ENCODE data around the gene TMEM176A. TPM values are rescaled to one million over a fixed set of nuclear protein-coding genes. Genes with fewer than 3 reads are reported as not detected.

TMEM176A gene
- total RNA-seq, 1 experiment from 2014 or later = 0.39 TPM

- DNase-seq (ENCODE audit: low read depth, low spot score) (no peak), ATAC-seq (0 out of 2 replicates have a peak, but pooled peaks have one; percentile 43)
- in situ Hi-C loops (cut with HindIII; ENCODE audit: low pct_unique_long_range_greater_than_20kb, low sequenced_read_pairs) (no loop called here), intact Hi-C loops (cut with micrococcal nuclease; ENCODE audit: unreplicated experiment) (no loop called here)
- Histone ChIP-seq H3K9me3 (ENCODE audit: control insufficient read depth, insufficient read depth, low read depth, low read length) (no peaks in the 10 kb centered on the region), H3K27me3 (ENCODE audit: control insufficient read depth, insufficient read depth, low read length) (peaks cover 7% of the 10 kb centered on the region), H3K36me3 (ENCODE audit: control insufficient read depth, insufficient read depth, low read length) (no peaks in the 10 kb centered on the region), H3K27ac (ENCODE audit: low read length) (no peak overlapping the region), H3K4me1 (ENCODE audit: control insufficient read depth, insufficient read depth, low read length) (no peaks in the 10 kb centered on the region), H3K4me3 (ENCODE audit: low read depth in 2 of 2, low read length in 2 of 2) (no peak overlapping the region)
- no peak for TF ChIP-seq POLR2AphosphoS5 (IDR thresholded peaks at IDR 0.05; ENCODE audit: low read depth, low read length)
- TF ChIP-seq REST (IDR thresholded peaks at IDR 0.05; ENCODE audit: insufficient read depth in 1 of 2, low read depth in 2 of 2, low read length in 1 of 2) = no peak
- TF ChIP-seq TCF7L2 (IDR thresholded peaks at IDR 0.05; ENCODE audit: low read depth, low read length) = no peak
- no peak for TF ChIP-seq CTCF (IDR thresholded peaks at IDR 0.05)
- no peak for TF ChIP-seq SIN3A (IDR thresholded peaks at IDR 0.05; ENCODE audit: borderline replicate concordance, insufficient read depth, low read depth, low read length)
- ChIA-PET CTCF (no interaction called here), POLR2A (no interaction called here)
- no TSS peak for BruUV-seq (replicated peaks)
Measured at GRCh38 chr7:150801946-150802771, 1.6 kb downstream of the TMEM176A start.

- POLR2A ChIA-PET = no interaction called here
- Histone ChIP-seq H3K9me3 (ENCODE audit: control insufficient read depth, insufficient read depth, low read depth, low read length) (no peaks in the 10 kb centered on the region), H3K27ac (ENCODE audit: low read length) (no peak overlapping the region), H3K4me1 (ENCODE audit: control insufficient read depth, insufficient read depth, low read length) (no peaks in the 10 kb centered on the region), H3K4me3 (ENCODE audit: low read depth in 2 of 2, low read length in 2 of 2) (no peak overlapping the region), H3K36me3 (ENCODE audit: control insufficient read depth, insufficient read depth, low read length) (no peaks in the 10 kb centered on the region), H3K27me3 (ENCODE audit: control insufficient read depth, insufficient read depth, low read length) (peaks cover 2% of the 10 kb centered on the region; the same call in 1 of the 2 replicates)
- no peak for TF ChIP-seq TCF7L2 (IDR thresholded peaks at IDR 0.05; ENCODE audit: low read depth, low read length)
- TF ChIP-seq REST (IDR thresholded peaks at IDR 0.05; ENCODE audit: insufficient read depth in 1 of 2, low read depth in 2 of 2, low read length in 1 of 2) = no peak
- no peak for TF ChIP-seq SIN3A (IDR thresholded peaks at IDR 0.05; ENCODE audit: borderline replicate concordance, insufficient read depth, low read depth, low read length)
- TF ChIP-seq POLR2AphosphoS5 (IDR thresholded peaks at IDR 0.05; ENCODE audit: low read depth, low read length) = no peak
- no peak for TF ChIP-seq CTCF (IDR thresholded peaks at IDR 0.05)
- in situ Hi-C loops (cut with HindIII; ENCODE audit: low pct_unique_long_range_greater_than_20kb, low sequenced_read_pairs) = no loop called here
- ATAC-seq = no peak
- no TSS peak for BruUV-seq (replicated peaks)
- intact Hi-C loops (cut with micrococcal nuclease; ENCODE audit: unreplicated experiment) = no loop called here
- no peak for DNase-seq (ENCODE audit: low read depth, low spot score)
- CTCF ChIA-PET = no interaction called here
Measured at GRCh38 chr7:150803161-150803860, 2.7 kb downstream of the TMEM176A start.
